HCT116 (cell line): ENCODE measurements around the gene ARMH3.

ENCODE experiments used
- POLR2AphosphoS5 ChIP-seq: IDR thresholded peaks from 2 replicates; pipeline ENCODE4 v1.6.1; 2011; ENCODE audit warnings: mild to moderate bottlenecking, low read depth, low read length, moderate library complexity
- YY1 ChIP-seq: IDR thresholded peaks from 2 replicates; pipeline ENCODE4 v1.6.1; 2011; ENCODE audit warnings: low read length, low read depth, moderate library complexity, mild to moderate bottlenecking; ENCODE audit not compliant: insufficient replicate concordance; ENCODE audit errors: extremely low read depth
- ZBTB33 ChIP-seq: IDR thresholded peaks from 2 replicates; pipeline ENCODE4 v1.6.1; 2011; ENCODE audit warnings: mild to moderate bottlenecking, low read length, moderate library complexity; ENCODE audit not compliant: insufficient replicate concordance; ENCODE audit errors: extremely low read depth
- TF ChIP-seq, protein P1 (sequence below), 3 experiments: fragments of 200-600 bp in 1 of 3; sonication (generic) in 1 of 3; IDR thresholded peaks in 2 of 3; conservative IDR thresholded peaks in 1 of 3; 2 replicates each; pipeline ENCODE4 v1.5.1; 2012 to 2017; ENCODE audit warnings: low read depth in 2 of 3, low read length in 2 of 3, antibody characterized with exemption in 1 of 3, borderline replicate concordance in 1 of 3, control low read depth in 1 of 3, mild to moderate bottlenecking in 1 of 3, mixed read lengths in 1 of 3, mixed run types in 1 of 3, moderate library complexity in 1 of 3; ENCODE audit not compliant: insufficient read depth in 1 of 3

DNA sequence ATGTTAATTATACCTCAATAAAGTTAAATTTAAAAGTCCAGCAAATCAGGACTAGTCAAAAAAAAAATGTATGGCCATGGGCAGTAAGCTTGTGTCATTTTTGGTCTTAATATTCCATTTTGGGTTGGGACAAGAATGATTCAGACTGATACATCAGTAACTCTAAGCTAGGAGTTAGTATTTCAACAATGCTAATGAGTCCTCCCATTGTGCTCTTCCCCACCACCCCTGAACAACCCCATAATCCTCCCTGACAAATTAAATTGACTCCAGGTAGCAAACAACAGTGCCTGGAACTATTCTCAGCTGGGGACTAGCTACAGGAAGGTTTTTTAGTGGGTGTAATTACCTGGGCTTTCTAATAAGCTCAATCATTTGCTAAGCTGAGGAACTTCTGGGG lies 181.7 kb downstream of the ARMH3 start:
- TF ChIP-seq, protein P1, sequence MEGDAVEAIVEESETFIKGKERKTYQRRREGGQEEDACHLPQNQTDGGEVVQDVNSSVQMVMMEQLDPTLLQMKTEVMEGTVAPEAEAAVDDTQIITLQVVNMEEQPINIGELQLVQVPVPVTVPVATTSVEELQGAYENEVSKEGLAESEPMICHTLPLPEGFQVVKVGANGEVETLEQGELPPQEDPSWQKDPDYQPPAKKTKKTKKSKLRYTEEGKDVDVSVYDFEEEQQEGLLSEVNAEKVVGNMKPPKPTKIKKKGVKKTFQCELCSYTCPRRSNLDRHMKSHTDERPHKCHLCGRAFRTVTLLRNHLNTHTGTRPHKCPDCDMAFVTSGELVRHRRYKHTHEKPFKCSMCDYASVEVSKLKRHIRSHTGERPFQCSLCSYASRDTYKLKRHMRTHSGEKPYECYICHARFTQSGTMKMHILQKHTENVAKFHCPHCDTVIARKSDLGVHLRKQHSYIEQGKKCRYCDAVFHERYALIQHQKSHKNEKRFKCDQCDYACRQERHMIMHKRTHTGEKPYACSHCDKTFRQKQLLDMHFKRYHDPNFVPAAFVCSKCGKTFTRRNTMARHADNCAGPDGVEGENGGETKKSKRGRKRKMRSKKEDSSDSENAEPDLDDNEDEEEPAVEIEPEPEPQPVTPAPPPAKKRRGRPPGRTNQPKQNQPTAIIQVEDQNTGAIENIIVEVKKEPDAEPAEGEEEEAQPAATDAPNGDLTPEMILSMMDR (IDR thresholded peaks at IDR 0.05 in 2 of 3, conservative IDR thresholded peaks at IDR 0.05 in 1 of 3; ENCODE audit: borderline replicate concordance in 1 of 3, insufficient read depth in 1 of 3, low read depth in 2 of 3, low read length in 2 of 3) = no peak
- no peak for TF ChIP-seq ZBTB33
- TF ChIP-seq YY1 = no peak
- TF ChIP-seq POLR2AphosphoS5 = no peak
